NCI-H510A (cell line): ENCODE measurements around the gene ERP29.
"Not testable (repeated sequence)": the region's sequence is repeated elsewhere in the genome, so short reads cannot be mapped to it uniquely, and the experiment has no call there.

Experiments
- DNase-seq: peaks from one replicate; lab custom pipeline; 2025; lab: John Stamatoyannopoulos, UW

The ERP29 gene

GRCh38 chr12:112001576-112001975 lies 11.7 kb upstream of the ERP29 start:
- DNase-seq: no peak

GRCh38 chr12:112004041-112004440 lies 9.2 kb upstream of the ERP29 start:
- DNase-seq: no peak

DNA sequence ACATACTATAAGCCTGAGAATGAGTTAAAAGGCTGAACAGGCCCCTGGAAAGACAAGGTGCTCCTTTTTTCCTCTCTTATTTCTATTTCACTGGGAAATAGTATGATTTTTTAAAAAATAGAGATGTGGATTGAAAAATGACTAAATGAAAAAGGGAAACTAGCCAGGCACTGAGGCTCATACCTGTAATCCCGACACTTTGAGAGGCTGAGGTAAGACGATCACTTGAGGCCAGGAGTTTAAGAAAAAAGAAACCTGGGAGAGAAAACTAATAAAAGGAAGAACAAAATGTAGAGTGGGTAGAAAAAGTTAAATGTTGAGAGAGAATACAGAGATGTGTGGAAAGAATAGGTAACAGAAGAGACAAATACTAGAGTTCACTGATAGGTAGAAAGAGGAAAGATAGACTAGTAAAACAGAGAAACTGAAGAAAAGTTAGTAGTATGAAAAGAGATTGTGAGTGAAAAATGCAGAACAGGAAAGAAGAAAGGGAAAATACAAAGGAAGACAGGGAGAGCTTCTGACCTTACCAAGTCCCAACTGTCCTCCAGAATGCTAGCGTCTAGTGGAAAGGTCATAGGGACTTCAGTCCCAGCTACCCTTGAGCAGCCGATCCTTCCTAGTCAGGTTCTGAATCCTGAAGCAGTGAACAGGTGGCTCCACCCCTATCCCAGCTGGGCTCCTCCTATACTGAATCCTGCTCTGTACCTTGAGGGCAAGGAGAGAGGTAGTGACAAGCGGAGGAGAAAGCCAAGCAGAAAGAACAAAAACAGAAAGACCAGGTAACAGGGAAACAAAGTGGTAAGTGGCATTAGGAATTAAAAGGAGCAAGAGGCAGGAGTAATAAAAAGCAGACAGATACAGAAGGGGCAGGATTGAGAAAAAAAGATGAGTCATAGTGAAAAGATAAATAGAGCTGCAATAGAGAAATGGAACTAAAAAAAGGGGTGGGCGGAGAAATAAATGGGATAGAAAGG lies 7.5 kb upstream of the ERP29 start:
- no peak for DNase-seq

- DNase-seq: no peak
Measured at GRCh38 chr12:112007945-112008344, 5.3 kb upstream of the ERP29 start.

- DNase-seq: no peak
Measured at GRCh38 chr12:112008918-112009317, 4.3 kb upstream of the ERP29 start.

GRCh38 chr12:112009596-112009995 lies 3.6 kb upstream of the ERP29 start:
- DNase-seq: not testable (repeated sequence)

- DNase-seq: no peak
Measured at GRCh38 chr12:112010415-112011344, 2.5 kb upstream of the ERP29 start.

DNA sequence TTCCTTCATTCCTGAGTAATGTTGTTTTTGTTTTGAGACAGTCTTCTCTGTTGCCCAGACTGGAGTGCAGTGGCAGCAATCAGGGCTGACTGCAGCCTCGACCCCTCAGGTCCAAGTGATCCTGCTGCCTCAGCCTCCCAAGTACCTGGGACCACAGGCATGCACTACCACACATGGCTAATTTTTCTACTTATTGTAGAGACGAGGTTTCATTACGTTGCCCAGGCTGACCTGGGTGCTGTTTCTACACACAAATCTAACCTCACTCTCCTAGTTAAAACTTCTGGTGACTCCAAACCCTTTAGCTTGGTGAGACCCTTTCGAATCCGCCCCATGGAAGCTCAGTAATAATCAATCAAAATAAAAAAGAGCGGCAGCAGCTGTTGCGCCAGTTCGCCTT lies 1.5 kb upstream of the ERP29 start:
- DNase-seq: no peak

- peak; percentile 80 for DNase-seq
Measured at GRCh38 chr12:112013601-112014402, 576 bp downstream of the ERP29 start.

GRCh38 chr12:112015938-112016337 lies 2.7 kb downstream of the ERP29 start:
- DNase-seq: no peak

GRCh38 chr12:112017041-112017440 lies 3.8 kb downstream of the ERP29 start:
- DNase-seq: no peak

DNA sequence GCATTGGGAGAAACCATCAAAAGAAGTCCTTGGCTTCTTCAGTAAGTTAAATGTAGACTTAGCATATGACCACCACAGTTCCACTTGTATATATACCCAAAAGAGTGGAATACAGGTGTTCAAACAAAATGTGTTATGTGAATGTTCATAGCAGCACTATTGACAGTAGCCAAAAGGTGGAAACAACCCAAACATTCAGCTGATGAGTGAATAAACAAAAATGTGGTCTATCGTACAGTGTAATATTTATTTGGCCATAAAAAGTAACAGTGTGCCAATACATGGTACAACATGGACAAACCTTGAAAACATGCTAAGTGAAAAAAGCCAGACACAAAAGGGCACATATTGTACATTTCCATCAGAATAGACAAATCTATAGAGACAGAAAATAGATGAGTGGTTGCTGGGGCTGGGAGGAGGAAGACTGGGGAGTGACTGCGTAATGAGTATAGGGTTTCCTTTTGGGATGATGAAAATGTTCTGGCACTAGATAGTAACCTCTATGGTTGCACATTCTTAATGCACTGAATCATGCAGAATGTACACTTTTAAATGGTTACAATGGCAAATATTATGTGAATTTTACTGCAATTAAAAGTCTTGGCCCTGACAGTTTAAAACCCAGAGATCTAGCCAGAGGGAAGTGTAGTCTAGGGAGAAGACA lies 5.5 kb downstream of the ERP29 start:
- no peak for DNase-seq

- no peak for DNase-seq
Measured at GRCh38 chr12:112020947-112021457, 7.8 kb downstream of the ERP29 start.

DNA sequence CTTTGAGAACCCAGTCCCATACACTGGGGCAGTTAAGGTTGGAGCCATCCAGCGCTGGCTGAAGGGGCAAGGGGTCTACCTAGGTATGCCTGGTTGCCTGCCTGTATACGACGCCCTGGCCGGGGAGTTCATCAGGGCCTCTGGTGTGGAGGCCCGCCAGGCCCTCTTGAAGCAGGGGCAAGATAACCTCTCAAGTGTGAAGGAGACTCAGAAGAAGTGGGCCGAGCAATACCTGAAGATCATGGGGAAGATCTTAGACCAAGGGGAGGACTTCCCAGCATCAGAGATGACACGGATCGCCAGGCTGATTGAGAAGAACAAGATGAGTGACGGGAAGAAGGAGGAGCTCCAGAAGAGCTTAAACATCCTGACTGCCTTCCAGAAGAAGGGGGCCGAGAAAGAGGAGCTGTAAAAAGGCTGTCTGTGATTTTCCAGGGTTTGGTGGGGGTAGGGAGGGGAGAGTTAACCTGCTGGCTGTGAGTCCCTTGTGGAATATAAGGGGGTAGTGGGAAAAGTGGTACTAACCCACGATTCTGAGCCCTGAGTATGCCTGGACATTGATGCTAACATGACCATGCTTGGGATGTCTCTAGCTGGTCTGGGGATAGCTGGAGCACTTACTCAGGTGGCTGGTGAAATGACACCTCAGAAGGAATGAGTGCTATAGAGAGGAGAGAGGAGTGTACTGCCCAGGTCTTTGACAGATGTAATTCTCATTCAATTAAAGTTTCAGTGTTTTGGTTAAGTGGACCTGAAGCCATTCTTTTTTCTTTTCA lies 9.2 kb downstream of the ERP29 start:
- DNase-seq: no peak

DNA sequence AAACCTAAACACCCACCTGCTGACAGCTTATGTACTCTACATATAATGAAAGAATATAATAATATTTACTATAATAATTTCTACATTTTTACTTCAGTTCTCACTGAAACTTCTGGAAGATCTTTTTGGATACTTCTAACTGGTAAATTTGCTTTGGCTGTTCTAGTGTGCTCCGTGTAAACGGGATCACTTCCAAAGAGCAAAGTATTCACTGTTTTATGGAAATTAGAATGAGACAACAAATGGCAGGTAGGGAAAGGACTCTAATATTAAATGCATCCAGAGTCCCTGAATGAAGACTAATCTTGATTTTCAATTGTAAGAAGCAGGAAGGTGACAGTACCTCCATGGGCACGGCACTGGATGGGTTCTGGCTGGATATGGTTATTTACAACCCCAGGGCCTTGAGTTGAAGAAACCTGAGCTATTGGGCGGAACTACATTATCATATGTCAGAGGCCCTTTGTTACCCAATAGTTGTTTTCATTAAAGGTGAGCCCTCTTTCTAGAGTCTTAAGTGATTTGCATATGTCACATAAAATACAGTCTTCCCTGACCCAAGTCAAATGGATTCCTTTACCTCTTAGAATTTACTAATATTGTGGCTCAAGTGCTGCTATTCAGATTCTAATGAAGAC lies 10.7 kb downstream of the ERP29 start:
- no peak for DNase-seq

DNA sequence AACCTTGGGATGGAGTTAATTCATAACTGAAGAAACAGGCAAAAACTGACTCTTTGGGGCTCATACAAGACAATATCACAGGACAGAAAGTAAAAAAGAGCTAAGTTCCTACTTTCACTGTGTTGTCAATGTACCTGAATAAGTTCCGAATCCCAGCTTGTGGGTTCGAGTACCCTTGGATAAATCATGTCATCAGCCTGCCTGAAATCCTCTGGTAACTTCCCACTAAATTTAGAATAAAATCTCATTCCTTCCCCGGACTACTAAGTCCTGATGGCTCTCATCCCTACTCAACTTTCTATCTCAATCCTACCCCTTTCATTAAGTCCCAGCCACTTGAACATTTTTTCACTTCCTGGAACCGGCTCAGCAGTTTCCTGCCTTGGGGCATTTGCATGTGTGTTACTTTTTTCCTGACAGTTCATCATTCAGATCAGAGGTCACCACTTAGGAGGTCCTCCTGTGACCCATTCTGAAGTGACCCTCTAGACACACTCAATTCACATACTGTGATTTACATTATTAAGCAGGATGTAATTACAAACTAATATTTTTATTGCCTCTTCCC lies 12.7 kb downstream of the ERP29 start:
- DNase-seq: no peak

GRCh38 chr12:112029301-112029700 lies 16.1 kb downstream of the ERP29 start:
- no peak for DNase-seq

GRCh38 chr12:112031472-112031871 lies 18.2 kb downstream of the ERP29 start:
- no peak for DNase-seq

- DNase-seq: no peak
Measured at GRCh38 chr12:112032292-112032691, 19.1 kb downstream of the ERP29 start.
